Common myeloid progenitor, CD34-positive (primary cell): ENCODE results near the gene JAG1. TPM values are rescaled to one million over a fixed set of nuclear protein-coding genes. Genes with fewer than 3 reads are reported as not detected.

ENCODE experiments used
- CTCF ChIA-PET: fragments of 350-600 bp; sonication (Branson Sonifier 250); formaldehyde crosslinking; loops from one replicate; lab custom pipeline; 2021; ENCODE audit warnings: antibody characterized with exemption; lab: Charles Lee
- POLR2A ChIA-PET: fragments of 350-600 bp; sonication (Branson Sonifier 250); formaldehyde crosslinking; loops from one replicate; lab custom pipeline; 2021; ENCODE audit warnings: antibody characterized with exemption; lab: Charles Lee
- DNase-seq, 3 donors: peaks; one replicate each; pipeline versions ENCODE4 v3.0.0 to v3.0.0-alpha.2; 2013
- H3K27ac ChIP-seq, 2 experiments: 1 replicate in 1 of 2; 2 replicates in 1 of 2; pipeline ENCODE4 v1.7.0; 2013; ENCODE audit warnings: inconsistent platforms in 2 of 2, low read length in 2 of 2, mild to moderate bottlenecking in 2 of 2, low read depth in 1 of 2, moderate library complexity in 1 of 2; ENCODE audit not compliant: severe bottlenecking in 2 of 2, insufficient read depth in 1 of 2, poor library complexity in 1 of 2
- H3K27me3 ChIP-seq, 5 experiments: replicated peaks in 2 of 5; 1 replicate in 3 of 5; 2 replicates in 2 of 5; pipeline versions ENCODE4 v1.6.1 to v1.7.0; 2013; ENCODE audit warnings: low read length in 4 of 5, mild to moderate bottlenecking in 2 of 5, moderate library complexity in 2 of 5, inconsistent platforms in 1 of 5; ENCODE audit not compliant: insufficient read depth in 5 of 5, control insufficient read depth in 4 of 5
- H3K36me3 ChIP-seq, 4 experiments: 1 replicate in 2 of 4; 2 replicates in 2 of 4; pipeline versions ENCODE4 v1.6.1 to v1.7.0; 2013; ENCODE audit warnings: low read length in 3 of 4, control low read depth in 1 of 4, mild to moderate bottlenecking in 1 of 4; ENCODE audit not compliant: control insufficient read depth in 4 of 4, insufficient read depth in 4 of 4
- H3K4me1 ChIP-seq, 4 experiments: 1 replicate in 3 of 4; 2 replicates in 1 of 4; pipeline versions ENCODE4 v1.6.1 to v1.7.1; 2013; ENCODE audit warnings: low read length in 3 of 4, mild to moderate bottlenecking in 3 of 4, control low read depth in 1 of 4, inconsistent platforms in 1 of 4, moderate library complexity in 1 of 4; ENCODE audit not compliant: control insufficient read depth in 4 of 4, insufficient read depth in 4 of 4; ENCODE audit errors: control extremely low read depth in 1 of 4
- H3K4me3 ChIP-seq, 7 experiments: 1 replicate in 4 of 7; 2 replicates in 3 of 7; pipeline versions ENCODE4 v1.5.1 to v1.7.0; 2013; ENCODE audit warnings: mild to moderate bottlenecking in 7 of 7, low read length in 6 of 7, moderate library complexity in 6 of 7, inconsistent platforms in 2 of 7, low read depth in 2 of 7, control low read depth in 1 of 7; ENCODE audit not compliant: insufficient read depth in 4 of 7, control insufficient read depth in 1 of 7; ENCODE audit errors: extremely low read depth in 1 of 7
- H3K9me3 ChIP-seq, 5 experiments: 1 replicate in 4 of 5; 2 replicates in 1 of 5; pipeline versions ENCODE4 v1.6.1 to v1.7.1; 2013; ENCODE audit warnings: low read length in 4 of 5, mild to moderate bottlenecking in 2 of 5, inconsistent platforms in 1 of 5, low read depth in 1 of 5, moderate library complexity in 1 of 5; ENCODE audit not compliant: control insufficient read depth in 4 of 5, insufficient read depth in 2 of 5; ENCODE audit errors: control extremely low read depth in 1 of 5
- WGBS: methylation state at CpG from one replicate; pipeline ENCODE4 v1.1.5; 2013; ENCODE audit not compliant: insufficient coverage; 5-methylcytosine and 5-hydroxymethylcytosine counted together
- polyA plus RNA-seq: library from polyadenylated mRNA; unstranded; fragments of 120-200 nt; gene quantifications from one replicate; pipeline ENCODE4 v1.2.1, GENCODE V29; 2013

The JAG1 gene
- 2.8 TPM for polyA plus RNA-seq

DNA sequence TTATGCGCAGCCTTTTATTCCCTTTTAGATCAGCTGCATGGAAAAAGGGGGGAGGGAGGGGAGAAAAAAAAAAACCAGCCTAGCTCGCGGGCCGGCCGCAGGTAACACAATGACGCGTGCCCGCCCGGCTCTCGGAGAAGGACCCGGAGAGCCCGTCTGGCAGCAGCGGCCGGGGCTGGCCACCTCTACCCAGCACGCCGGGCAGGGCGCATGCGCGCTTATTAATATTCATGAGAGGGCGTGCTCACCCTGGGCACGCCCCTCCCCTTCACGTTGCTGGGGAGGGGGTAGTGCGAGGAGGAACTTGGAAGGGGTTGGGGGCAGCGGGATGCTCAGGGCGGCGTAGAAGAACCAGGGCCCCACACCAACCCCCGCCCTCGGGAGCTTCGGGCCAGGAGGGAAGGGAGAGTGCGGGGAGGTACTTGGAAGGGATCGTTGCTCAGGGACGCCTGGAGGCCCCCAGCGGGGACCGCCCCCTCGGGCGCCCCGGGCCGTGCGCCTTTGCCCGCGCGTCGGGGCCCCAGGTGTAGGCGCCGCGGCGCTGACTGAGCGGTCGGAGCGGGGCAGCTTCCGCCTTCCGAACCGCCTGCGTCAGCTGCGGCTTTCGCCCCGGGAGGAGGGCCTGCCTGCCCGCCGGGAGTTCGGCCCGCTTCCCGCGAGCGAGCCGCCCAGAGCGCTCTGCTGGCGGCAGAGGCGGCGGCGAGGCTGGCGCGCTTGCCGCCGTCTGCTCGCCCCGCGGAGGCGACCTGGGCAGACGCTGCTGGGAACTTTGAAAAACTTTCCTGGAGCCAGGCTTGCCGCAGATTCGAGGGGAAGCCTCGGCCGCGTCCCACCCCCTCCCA is at the start of gene JAG1:
JAG1 (minus strand) TSS at position 158 of the 842 bp plus-strand sequence. CDS start 469 bp downstream, outside the sequence.
- DNase-seq: peak; percentile 87 to 92 (median 92)
- no peaks in the 10 kb centered on the region for H3K9me3 ChIP-seq
- ChIA-PET POLR2A (interaction anchor here (1.8 kb wide), 1 partner anchor 13 kb away, joined by 3 read pairs; no protein-coding TSS in a partner anchor), CTCF (interaction anchor here (0.6 to 1.6 kb wide), 7 partner anchors 11 to 532 kb away, joined by 3 to 4 read pairs (median 3); no protein-coding TSS in a partner anchor)
- 0% methylated on average over 45 of the region's 84 CpGs for WGBS
- peak within 1 kb of the TSS; percentile 50 to 87 (median 76) for H3K4me3 ChIP-seq
- H3K27me3 ChIP-seq: peaks cover 0 to 4% (median 0%) of the 10 kb centered on the region in 5 experiments
- peak within 1 kb of the TSS in 1 of 2 experiments; percentile 81 for H3K27ac ChIP-seq
- peaks cover 0 to 42% (median 37%) of the 10 kb centered on the region in 4 experiments for H3K4me1 ChIP-seq
- peaks cover 0 to 2% (median 0%) of the 10 kb centered on the region in 4 experiments for H3K36me3 ChIP-seq

DNA sequence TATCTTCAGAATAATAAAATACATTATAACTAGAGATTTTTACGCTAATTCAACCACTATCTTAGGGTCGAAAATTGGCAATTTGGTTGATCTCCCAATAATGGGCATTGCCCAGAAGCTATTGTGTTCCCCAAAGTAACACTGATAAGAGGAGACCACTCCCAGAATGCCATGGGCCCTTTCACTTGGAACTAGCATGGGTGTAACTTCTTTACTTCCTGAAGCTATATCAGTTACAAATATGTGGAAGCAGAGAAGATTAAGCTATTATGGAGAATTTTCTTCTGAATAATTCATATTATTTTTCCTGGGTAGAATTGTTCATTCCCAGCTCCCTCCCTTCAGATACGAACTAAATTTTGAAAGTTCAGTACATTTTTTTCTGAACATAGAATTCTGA is 48.2 kb upstream of the JAG1 start:
- Histone ChIP-seq H3K4me1 (no peaks in the 10 kb centered on the region), H3K27ac (no peak overlapping the region), H3K27me3 (peaks cover 0 to 4% (median 0%) of the 10 kb centered on the region in 5 experiments), H3K4me3 (no peak overlapping the region), H3K36me3 (no peaks in the 10 kb centered on the region), H3K9me3 (no peaks in the 10 kb centered on the region)
- ChIA-PET CTCF (interaction anchor here (0.5 kb wide), 1 partner anchor 1280 kb away, joined by 3 read pairs; no protein-coding TSS in a partner anchor), POLR2A (no interaction called here)
- WGBS: 96% methylated on average over 2 of the region's 3 CpGs
- DNase-seq: no peak

DNA sequence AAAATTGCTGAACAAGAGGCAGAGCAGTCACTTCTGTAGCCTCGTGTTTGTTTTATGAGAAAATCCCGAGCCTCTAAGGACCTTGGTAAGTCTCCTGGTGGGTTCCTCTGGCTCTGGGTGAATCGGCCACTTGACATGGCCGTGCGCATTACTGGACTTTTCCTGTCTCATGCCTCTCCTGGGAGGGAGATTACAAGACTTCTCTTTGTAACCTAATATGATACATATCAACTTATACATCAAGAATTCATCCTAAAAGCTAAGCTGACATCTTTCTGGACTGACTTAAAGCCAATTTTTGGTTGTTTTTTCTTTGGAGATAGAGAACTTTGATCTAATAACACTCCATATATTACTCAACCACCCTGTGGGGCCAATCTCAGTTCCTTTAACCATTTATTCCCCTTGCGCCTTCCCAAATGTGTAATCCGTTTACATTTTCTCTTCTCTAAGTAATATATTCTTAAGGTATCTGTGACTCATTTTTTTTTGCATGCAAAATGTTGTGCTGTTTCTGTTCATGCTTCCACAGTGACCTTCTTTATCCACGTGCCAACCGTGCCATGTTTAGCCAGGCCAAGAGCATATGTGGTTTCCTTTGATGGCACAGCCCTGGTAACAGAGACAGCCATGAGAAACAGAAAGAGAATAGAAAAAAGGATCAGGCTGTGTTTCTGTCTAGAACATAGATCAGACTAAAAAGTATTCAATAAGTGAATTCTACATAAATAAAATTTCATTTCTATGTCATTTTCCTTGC is 47.5 kb upstream of the JAG1 start:
- H3K4me3 ChIP-seq: no peak overlapping the region
- no peaks in the 10 kb centered on the region for H3K4me1 ChIP-seq
- WGBS: 83% methylated on average over 4 of the region's 9 CpGs
- peaks cover 0 to 4% (median 0%) of the 10 kb centered on the region in 5 experiments for H3K27me3 ChIP-seq
- CTCF ChIA-PET: no interaction called here
- H3K27ac ChIP-seq: no peak overlapping the region
- H3K9me3 ChIP-seq: no peaks in the 10 kb centered on the region
- POLR2A ChIA-PET: no interaction called here
- no peak for DNase-seq
- no peaks in the 10 kb centered on the region for H3K36me3 ChIP-seq

DNA sequence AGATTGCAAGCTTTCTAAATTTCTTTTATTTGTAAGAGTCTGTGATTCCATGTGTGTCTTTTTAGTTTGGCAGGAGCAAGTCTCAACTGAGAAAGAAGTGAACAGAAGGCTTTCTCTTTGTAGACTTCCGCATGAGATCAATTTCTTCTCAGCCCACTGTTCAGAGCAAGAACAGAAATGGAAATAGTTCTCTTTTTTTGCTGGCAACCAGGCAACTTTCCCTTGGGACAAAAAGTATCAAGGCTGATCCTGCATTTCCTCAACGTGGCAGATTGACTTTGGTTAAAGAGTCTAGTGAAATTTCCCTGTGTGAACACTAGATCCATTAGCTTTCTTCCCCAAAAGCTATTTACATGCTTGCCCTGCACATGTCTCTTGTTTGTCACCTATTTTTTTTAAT is 46.8 kb upstream of the JAG1 start:
- Histone ChIP-seq H3K27me3 (peaks cover 0 to 4% (median 0%) of the 10 kb centered on the region in 5 experiments), H3K27ac (no peak overlapping the region), H3K9me3 (no peaks in the 10 kb centered on the region), H3K36me3 (no peaks in the 10 kb centered on the region), H3K4me3 (no peak overlapping the region), H3K4me1 (no peaks in the 10 kb centered on the region)
- no peak for DNase-seq
- ChIA-PET CTCF (no interaction called here), POLR2A (no interaction called here)
- 80% methylated on average over 2 of the region's 2 CpGs for WGBS

DNA sequence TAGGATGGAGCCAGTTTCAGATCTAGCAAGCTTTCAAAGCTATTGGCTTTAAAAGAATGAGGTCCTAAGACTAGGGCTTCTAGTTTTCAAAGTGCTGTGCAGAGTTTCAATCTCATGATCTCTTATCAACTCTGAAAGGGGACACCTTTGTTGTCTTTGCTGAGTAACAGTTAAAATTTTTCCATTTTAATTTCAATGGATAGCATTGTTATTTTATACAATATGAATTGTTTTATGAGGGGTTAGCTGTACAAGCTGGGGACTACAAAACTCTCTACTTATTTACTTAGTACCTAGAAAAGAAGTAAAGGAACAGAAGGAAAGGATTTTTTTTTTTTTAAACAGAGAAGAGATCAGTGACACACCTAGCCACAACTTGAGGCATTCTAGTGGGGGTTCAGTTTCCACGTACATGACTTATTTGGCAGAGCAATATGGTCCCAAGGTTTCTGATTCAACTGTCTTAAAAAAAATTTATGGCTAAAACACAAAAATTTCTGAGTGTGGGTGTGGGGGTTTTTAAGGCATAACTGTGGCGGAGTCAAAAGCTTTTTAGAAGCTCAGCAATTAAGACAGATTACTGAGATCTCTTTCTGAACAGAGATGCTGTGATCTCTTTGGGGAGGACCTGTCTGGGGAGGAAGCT is 46.1 kb upstream of the JAG1 start:
- Histone ChIP-seq H3K27ac (no peak overlapping the region), H3K4me3 (no peak overlapping the region)

DNA sequence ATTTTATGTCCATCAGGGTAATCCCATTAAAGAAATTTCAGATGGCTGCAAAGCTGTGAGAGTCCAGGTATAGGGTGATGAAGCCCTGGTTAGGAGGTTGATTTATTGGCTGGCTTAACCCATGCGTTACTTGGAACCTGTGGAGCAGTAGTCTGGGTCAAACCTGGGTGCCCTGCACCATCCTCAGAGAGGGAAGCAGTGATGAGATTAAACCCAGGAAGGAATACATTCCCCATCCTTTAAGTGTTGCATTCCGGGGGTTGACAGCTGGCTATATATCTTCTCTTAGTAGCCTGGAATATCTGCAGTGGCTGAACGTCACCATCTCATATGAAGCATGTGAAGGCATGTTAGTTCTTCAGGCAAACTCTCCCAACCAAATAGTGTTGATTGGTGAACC is 44.9 kb upstream of the JAG1 start:
- ChIA-PET POLR2A (no interaction called here), CTCF (no interaction called here)
- no peak overlapping the region for H3K4me3 ChIP-seq
- 100% methylated on average over 3 of the region's 3 CpGs for WGBS
- no peaks in the 10 kb centered on the region for H3K9me3 ChIP-seq
- peaks cover 0 to 4% (median 0%) of the 10 kb centered on the region in 5 experiments for H3K27me3 ChIP-seq
- no peak for DNase-seq
- no peaks in the 10 kb centered on the region for H3K4me1 ChIP-seq
- no peak overlapping the region for H3K27ac ChIP-seq
- no peaks in the 10 kb centered on the region for H3K36me3 ChIP-seq

More for the DNA sequence above, 46.1 kb upstream of the JAG1 start:
- no peak for DNase-seq
- H3K4me1 ChIP-seq: no peaks in the 10 kb centered on the region
- POLR2A ChIA-PET: interaction anchor here (0.7 kb wide), 1 partner anchor 37 kb away, joined by 4 read pairs; no protein-coding TSS in a partner anchor
- H3K36me3 ChIP-seq: no peaks in the 10 kb centered on the region
- CTCF ChIA-PET: no interaction called here
- WGBS: 80% methylated on average over 2 of the region's 2 CpGs
- peaks cover 0 to 4% (median 0%) of the 10 kb centered on the region in 5 experiments for H3K27me3 ChIP-seq
- H3K9me3 ChIP-seq: no peaks in the 10 kb centered on the region
